ENCODE measurements around the gene STIMATE.

Gene STIMATE

DNA sequence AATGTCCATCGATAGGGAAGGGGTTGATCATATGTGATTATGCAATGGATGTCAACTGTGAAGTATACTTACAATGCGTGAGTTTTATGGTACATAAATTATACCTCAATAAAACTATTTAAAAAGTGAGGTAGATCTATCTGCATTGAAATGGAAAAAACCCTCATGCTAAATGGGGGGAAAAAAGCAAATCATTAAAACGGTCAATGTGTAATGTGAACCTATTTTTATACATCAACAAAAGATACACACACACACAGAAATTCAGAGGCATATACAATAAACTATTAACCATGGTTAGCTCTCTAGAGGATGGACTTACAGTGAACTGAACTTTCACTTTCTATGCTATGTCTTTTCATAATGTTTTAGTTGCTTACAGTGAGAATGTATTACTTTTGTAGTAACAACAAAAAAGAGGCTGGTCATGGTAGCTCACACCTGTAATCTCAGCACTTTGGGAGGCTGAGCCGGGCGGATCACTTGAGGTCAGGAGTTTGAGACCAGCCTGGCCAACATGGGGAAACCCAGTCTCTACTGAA, 23.1 kb downstream of the STIMATE start:
- TF ChIP-seq JUND (IDR thresholded peaks at IDR 0.05; ENCODE audit: low read depth) = no peak
- in situ Hi-C loops (cut with HindIII; ENCODE audit: low pct_unique_long_range_greater_than_20kb, low sequenced_read_pairs) = no loop called here
- DNase-seq (ENCODE audit: low read depth in 1 of 2, low spot score in 1 of 2) = no peak

DNA sequence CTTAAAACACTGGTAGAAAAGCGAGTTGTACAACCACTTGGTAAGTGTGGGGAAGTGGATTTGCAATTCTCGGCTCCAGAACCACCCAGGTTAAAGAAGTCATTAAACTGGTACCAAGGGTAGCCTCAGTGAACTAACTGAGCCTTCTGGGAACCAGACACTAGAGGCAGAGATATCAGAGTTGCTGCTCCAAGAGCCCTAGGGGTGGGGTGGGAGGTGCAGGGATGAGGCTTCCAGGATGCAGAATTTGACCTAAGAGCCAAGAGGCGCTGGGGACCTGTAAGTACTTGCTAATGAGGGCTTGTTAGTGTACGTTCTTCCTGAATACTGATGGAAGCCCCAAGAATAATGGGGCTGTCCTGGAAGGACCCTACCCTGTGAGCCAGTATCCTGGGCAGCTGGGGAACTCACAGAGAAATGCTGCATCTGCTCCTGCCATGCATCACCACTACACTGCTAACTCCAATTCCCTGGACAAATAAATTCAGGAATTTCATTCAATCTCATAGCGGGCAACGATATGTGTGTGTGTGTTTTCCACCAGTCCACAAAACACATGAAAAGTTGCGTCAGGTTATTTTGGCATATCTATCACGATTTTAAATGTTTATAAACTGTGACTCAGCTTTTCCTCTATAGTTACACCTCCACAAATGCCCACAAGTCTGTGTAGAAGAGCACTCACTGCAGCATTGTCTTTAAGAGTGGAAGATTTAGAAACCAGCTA, 23.8 kb downstream of the STIMATE start:
- DNase-seq (ENCODE audit: low read depth in 1 of 2, low spot score in 1 of 2) = no peak
- TF ChIP-seq JUND (IDR thresholded peaks at IDR 0.05; ENCODE audit: low read depth) = no peak
- in situ Hi-C loops (cut with HindIII; ENCODE audit: low pct_unique_long_range_greater_than_20kb, low sequenced_read_pairs) = no loop called here

DNA sequence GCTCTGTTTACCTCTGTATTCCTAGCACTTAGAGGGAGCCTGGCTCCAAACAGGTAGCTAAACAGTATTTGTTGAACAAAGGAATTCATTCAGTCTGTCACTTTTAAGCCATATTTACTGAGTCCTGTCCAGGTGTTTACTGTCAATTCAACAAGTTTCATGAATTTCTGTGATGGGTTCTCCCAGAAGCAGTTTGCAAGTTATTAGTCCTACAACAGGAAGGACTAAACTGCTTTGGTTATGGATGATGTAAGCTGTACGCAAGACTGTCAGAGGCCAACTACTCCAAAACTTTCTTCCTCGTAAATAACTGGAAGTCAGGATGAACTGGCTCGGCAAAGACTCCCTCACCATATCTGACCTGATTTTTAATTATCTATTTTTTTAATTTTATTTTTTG, 25.1 kb downstream of the STIMATE start:
- in situ Hi-C loops (cut with HindIII; ENCODE audit: low pct_unique_long_range_greater_than_20kb, low sequenced_read_pairs) = no loop called here
- no peak for TF ChIP-seq JUND (IDR thresholded peaks at IDR 0.05; ENCODE audit: low read depth)
- peak in 1 of 2 experiments; percentile 37 for DNase-seq (ENCODE audit: low read depth in 1 of 2, low spot score in 1 of 2)

DNA sequence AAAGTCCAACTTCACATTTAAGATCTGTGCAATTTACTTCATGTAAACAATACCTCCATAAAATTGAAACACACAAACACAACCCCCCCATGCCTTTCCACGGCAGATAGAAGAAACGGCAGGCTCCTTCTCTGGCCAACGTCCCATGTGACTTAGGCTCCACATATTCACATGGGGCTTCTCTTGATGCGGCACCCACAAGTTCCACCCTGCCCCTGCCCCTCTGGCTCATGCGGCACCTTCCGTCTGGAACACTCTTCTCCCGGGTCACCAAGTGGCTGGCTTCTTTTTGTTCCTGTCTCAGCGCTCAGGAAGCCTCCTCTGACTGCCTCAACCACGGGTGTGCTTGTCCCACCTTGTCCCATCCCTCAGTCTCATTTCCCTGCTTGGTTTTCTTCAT, 25.6 kb downstream of the STIMATE start:
- in situ Hi-C loops (cut with HindIII; ENCODE audit: low pct_unique_long_range_greater_than_20kb, low sequenced_read_pairs) = no loop called here
- no peak for TF ChIP-seq JUND (IDR thresholded peaks at IDR 0.05; ENCODE audit: low read depth)
- DNase-seq (ENCODE audit: low read depth in 1 of 2, low spot score in 1 of 2) = no peak

DNA sequence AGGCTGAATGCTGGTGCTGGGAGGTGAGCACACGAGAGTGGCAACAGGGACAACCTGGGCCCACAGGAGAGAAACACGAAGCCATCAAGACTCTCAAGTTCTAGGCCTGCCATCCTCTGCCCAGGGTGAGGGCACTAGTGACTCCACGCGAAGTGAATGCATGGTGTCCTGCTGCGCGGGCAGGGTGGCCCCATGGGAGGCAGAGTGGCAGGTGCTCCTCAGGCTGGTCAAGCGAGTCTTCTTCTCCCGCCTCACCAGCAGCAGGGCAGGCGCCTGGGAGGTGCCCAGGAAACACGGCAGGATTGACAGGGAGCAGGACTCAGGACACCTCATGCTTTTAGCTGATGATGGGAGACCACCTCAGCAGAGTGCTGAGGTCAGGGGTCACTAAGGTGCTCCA, 26.9 kb downstream of the STIMATE start:
- no peak for DNase-seq (ENCODE audit: low read depth in 1 of 2, low spot score in 1 of 2)
- no peak for TF ChIP-seq JUND (IDR thresholded peaks at IDR 0.05; ENCODE audit: low read depth)
- in situ Hi-C loops (cut with HindIII; ENCODE audit: low pct_unique_long_range_greater_than_20kb, low sequenced_read_pairs) = no loop called here

DNA sequence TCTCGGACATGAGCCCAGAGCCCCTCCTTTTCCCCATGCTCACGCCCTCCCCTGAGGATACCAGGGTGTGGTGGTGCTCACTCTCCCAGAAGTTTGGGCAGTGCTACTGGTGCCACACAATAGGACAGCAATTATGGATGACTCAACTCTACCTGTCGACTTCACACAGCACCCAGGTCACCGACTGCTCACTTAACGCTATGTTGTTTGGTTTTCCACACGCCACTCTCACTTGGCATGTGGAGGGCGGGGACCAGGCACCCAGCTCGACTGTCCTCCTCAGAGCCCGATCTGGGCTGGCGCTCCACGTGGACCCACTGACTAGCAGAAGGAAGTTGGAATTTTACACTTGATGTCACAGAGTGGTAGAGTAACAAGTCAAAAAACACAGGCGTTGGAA, 30.9 kb downstream of the STIMATE start:
- no peak for TF ChIP-seq JUND (IDR thresholded peaks at IDR 0.05; ENCODE audit: low read depth)
- no peak for DNase-seq (ENCODE audit: low read depth in 1 of 2, low spot score in 1 of 2)
- in situ Hi-C loops (cut with HindIII; ENCODE audit: low pct_unique_long_range_greater_than_20kb, low sequenced_read_pairs) = no loop called here

DNA sequence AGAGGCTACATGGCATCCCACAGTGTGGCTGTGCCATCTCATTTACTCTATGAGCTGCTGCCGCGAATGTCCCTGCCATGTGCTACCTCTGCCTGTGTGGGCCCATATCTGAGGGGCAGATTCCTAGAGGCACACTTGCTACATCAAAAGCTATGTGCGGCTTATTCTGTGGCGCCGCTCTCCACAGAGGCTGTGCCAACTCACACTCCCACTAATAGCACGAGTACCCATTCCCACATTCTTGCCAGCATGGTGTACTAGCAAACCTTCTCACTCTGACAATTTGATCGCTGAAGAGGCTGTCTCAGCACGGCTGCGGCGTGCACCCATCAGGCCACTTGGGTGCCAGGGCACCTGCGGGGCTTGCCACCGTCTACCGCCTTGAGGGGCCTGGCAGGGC, 31.4 kb downstream of the STIMATE start:
- TF ChIP-seq JUND (IDR thresholded peaks at IDR 0.05; ENCODE audit: low read depth) = no peak
- in situ Hi-C loops (cut with HindIII; ENCODE audit: low pct_unique_long_range_greater_than_20kb, low sequenced_read_pairs) = no loop called here
- DNase-seq (ENCODE audit: low read depth in 1 of 2, low spot score in 1 of 2) = no peak

DNA sequence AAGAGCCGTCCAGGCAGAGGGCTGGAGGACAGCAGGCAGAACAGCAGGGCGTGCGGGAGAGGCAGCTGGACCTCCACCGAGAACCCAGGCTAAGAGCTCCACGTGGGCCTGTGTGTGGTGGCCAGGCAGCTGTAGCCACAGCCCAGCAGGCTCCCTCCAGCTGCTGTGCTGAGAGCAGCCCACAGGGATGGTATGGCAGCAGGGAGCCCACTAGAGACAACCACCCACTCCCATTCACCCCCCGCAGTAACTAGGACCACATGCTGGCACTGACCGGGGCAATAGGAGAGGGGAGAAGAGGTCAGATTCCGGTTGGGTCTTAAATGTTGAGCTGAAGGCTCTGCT, 37.0 kb downstream of the STIMATE start:
- in situ Hi-C loops (cut with HindIII; ENCODE audit: low pct_unique_long_range_greater_than_20kb, low sequenced_read_pairs) = no loop called here
- no peak for DNase-seq (ENCODE audit: low read depth in 1 of 2, low spot score in 1 of 2)
- no peak for TF ChIP-seq JUND (IDR thresholded peaks at IDR 0.05; ENCODE audit: low read depth)

DNA sequence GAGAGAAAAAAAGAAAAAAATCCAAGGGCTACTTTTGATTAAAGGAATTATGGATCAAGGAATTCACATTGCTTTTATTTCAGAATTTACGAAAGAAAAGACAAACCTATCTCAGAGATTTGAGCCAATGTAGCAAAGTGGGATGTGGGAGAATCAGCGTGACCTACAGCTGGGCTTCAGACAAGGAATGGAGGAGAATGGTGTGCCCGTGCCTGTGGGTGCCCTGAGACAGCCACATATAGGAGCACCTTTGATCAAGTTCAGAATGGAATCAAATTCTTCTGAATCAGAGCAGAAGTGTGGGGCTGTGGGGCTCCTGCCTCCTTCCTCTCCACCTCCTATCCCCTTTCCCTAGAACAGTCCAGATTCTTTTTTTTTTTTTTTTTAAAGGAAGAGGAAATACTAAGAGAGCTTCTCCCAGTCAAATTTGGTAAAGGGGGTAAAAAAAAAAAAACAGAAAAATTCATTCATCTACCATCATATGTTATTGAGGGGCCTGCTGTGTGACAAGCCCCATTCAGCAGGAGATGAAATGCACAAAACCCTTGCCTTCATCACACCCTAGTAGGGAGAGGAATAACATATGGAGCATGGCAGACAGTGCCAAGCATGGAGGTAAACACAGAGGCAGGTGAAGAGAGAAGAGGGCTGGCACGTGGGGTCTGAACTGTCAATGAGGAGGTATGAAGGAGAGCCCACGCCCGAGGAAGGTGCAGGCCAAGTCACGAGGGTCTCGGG, 37.5 kb downstream of the STIMATE start:
- no peak for TF ChIP-seq JUND (IDR thresholded peaks at IDR 0.05; ENCODE audit: low read depth)
- in situ Hi-C loops (cut with HindIII; ENCODE audit: low pct_unique_long_range_greater_than_20kb, low sequenced_read_pairs) = no loop called here
- no peak for DNase-seq (ENCODE audit: low read depth in 1 of 2, low spot score in 1 of 2)

DNA sequence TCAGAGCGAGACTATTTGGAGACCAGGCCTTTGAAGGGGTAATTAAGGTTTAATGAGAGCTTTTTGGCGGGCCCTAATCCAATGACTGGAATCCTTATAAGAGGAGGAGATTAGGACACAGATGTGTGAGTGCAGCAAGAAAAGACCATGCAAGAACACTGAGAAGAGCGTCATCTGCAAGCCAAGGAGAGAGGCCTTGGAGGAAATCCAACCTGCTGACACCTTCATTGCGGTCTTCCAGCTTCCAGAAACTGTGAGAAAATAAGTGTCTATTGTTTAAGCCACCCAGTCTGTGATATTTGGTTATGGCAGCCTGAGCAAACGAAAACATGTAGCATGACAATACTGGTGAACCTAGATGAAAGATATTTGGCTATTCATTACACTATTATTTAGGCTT, 39.5 kb downstream of the STIMATE start:
- DNase-seq (ENCODE audit: low read depth in 1 of 2, low spot score in 1 of 2) = no peak
- no peak for TF ChIP-seq JUND (IDR thresholded peaks at IDR 0.05; ENCODE audit: low read depth)
- in situ Hi-C loops (cut with HindIII; ENCODE audit: low pct_unique_long_range_greater_than_20kb, low sequenced_read_pairs) = no loop called here

DNA sequence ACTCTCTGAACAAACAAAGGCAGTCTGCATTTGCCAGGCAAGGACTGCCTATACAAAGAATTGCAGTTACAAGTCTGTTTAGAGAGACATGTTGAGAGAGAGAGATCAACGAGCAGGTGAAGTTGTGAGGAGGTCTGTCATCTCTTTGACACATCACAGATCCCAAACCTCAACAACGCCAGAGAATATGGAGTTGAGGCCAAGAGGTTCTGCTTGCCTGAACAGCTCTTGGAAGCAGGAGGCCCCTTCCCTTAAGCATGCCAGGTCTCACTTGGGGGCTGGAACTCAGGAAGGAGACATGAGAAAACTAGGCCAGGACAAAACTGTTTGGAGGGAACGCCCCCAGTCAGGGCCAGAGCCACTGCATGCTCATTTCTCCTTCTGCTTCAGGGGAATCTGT, 40.2 kb downstream of the STIMATE start:
- in situ Hi-C loops (cut with HindIII; ENCODE audit: low pct_unique_long_range_greater_than_20kb, low sequenced_read_pairs) = no loop called here
- no peak for DNase-seq (ENCODE audit: low read depth in 1 of 2, low spot score in 1 of 2)
- no peak for TF ChIP-seq JUND (IDR thresholded peaks at IDR 0.05; ENCODE audit: low read depth)

DNA sequence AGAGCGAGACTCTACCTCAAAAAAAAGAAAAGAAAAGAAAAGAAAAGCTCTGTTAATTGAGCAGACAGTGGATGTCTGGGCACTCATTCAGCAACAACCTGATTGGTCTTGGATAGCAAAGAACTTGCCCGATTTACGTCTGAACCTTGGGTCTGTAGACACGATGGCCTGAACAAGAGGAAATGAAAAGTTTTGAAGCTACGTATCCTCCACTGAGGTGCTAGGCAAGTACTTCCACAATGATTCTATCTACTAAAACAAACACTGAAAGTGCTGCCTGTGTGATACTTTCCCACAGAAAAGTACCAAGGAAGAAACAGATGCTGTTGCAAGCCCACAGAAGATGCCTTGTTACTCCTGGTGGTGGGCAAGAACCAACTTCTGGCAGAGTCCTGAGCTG, 40.7 kb downstream of the STIMATE start:
- DNase-seq (ENCODE audit: low read depth in 1 of 2, low spot score in 1 of 2) = peak in 1 of 2 experiments; percentile 44
- in situ Hi-C loops (cut with HindIII; ENCODE audit: low pct_unique_long_range_greater_than_20kb, low sequenced_read_pairs) = no loop called here

DNA sequence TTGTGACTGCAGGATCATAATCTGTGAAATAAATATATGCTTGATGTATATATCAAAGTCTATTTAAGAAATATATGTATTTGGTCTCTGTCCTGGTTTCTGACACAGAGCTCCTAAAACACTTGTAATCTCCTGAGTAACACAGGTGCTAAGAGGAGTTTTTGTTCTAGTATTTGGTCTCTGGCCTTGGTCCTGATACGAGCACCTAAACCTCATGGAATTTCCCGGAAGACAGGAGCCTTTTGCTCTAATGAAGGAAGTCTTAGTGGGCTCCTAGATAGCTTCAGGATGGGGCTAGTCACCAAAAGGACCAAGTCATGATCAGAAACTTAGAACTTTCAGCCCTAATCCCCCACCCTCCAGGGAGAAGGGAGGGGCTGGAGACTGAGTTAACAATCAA, 43.3 kb downstream of the STIMATE start:
- TF ChIP-seq JUND (IDR thresholded peaks at IDR 0.05; ENCODE audit: low read depth) = no peak
- peak in 1 of 2 experiments; percentile 40 for DNase-seq (ENCODE audit: low read depth in 1 of 2, low spot score in 1 of 2)
- in situ Hi-C loops (cut with HindIII; ENCODE audit: low pct_unique_long_range_greater_than_20kb, low sequenced_read_pairs) = no loop called here

More for the DNA sequence above, 40.7 kb downstream of the STIMATE start:
- TF ChIP-seq JUND (IDR thresholded peaks at IDR 0.05; ENCODE audit: low read depth) = no peak

Measured in T47D (cell line).